ENCODE measurements around the gene LDB3.

DNA sequence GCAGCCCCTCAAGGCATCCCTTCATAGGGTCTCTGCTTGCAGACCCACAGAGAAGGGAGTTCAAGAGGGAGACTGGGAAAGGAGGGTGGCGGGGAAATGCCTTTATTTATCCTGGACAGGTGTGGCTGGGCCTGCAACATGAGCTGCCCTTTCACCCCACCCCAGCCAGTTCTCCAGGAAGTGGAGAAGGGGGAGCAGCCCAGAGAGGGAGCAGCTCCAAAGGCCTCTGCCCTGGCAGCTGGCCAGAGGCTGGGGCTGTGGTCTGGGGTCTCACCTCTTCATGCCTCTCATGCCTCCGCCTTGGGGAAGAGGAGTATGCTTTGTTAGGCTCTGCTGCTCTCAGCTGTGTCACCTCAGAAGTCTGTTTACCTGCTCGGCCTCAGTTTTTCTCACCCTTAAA is 3.1 kb downstream of the LDB3 start:
- TF ChIP-seq, protein P1, sequence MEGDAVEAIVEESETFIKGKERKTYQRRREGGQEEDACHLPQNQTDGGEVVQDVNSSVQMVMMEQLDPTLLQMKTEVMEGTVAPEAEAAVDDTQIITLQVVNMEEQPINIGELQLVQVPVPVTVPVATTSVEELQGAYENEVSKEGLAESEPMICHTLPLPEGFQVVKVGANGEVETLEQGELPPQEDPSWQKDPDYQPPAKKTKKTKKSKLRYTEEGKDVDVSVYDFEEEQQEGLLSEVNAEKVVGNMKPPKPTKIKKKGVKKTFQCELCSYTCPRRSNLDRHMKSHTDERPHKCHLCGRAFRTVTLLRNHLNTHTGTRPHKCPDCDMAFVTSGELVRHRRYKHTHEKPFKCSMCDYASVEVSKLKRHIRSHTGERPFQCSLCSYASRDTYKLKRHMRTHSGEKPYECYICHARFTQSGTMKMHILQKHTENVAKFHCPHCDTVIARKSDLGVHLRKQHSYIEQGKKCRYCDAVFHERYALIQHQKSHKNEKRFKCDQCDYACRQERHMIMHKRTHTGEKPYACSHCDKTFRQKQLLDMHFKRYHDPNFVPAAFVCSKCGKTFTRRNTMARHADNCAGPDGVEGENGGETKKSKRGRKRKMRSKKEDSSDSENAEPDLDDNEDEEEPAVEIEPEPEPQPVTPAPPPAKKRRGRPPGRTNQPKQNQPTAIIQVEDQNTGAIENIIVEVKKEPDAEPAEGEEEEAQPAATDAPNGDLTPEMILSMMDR (IDR thresholded peaks at IDR 0.05; ENCODE audit: low read length), result no peak
- no peak for TF ChIP-seq EZH2phosphoT487 (IDR thresholded peaks at IDR 0.05; ENCODE audit: low read length)
